Pancreas (tissue), 10 donors: ENCODE measurements around the gene STARD4. TPM values are rescaled to one million over a fixed set of nuclear protein-coding genes. Genes with fewer than 3 reads are reported as not detected.
A peak's percentile ranks its signal among the peaks of the same experiment; 100 is the strongest.

Source experiments
- ATAC-seq, 4 donors: fragments of 200-7000 bp; cut with Tn5 transposase; one replicate each; pipeline versions ENCODE4 v1.8.0 to v1.9.1; 2020; ENCODE audit warnings: mild to moderate bottlenecking in 4 of 4, moderate library complexity in 4 of 4
- DNase-seq, 6 donors: peaks; one replicate each; pipeline ENCODE4 v3.0.0-alpha.2; 2020
- FAIRE-seq: peaks from 2 replicates; lab custom pipeline; 2012; peaks lifted over from hg19 to GRCh38; lab: Jason Lieb, UNC
- H3K27ac ChIP-seq, 4 donors: fragments of 200-600 bp; sonication (generic); 1 replicate in 3 of 4; 2 replicates in 1 of 4; pipeline versions ENCODE4 v1.5.0 to v1.8.0; 2020
- H3K27me3 ChIP-seq, 4 donors: fragments of 200-600 bp; one replicate each; pipeline ENCODE4 v1.8.0; 2021
- H3K36me3 ChIP-seq, 3 donors: fragments of 200-600 bp; sonication (generic) in 1 of 3; one replicate each; pipeline versions ENCODE4 v1.5.0 to v1.8.0; 2020 to 2021
- H3K4me1 ChIP-seq, 3 donors: fragments of 200-600 bp; one replicate each; pipeline ENCODE4 v1.8.0; 2021
- H3K4me3 ChIP-seq, 4 donors: fragments of 200-600 bp; sonication (generic) in 2 of 4; one replicate each; pipeline versions ENCODE4 v1.5.0 to v1.8.0; 2020 to 2021
- H3K9me3 ChIP-seq, 4 donors: fragments of 200-600 bp; one replicate each; pipeline ENCODE4 v1.8.0; 2021
- WGBS, 2 donors: extraction: QIAGEN DNeasy Blood & Tissue Kit; methylation state at CpG; one replicate each; pipeline ENCODE4 v1.1.7; 2013; 5-methylcytosine and 5-hydroxymethylcytosine counted together
- intact Hi-C, 3 donors: fragments of 100-400 bp; cut with DNase I; formaldehyde crosslinking; loops; one replicate each; pipeline versions ENCODE4 v1.11.1 to v1.14.2; 2022
- polyA plus RNA-seq, 2 donors: library from polyadenylated mRNA; stranded (reverse); fragments of 200-250 nt; gene quantifications; one replicate each; pipeline ENCODE4 v1.2.3, GENCODE V29; 2013
- total RNA-seq, 6 donors: library from RNA; stranded (reverse); fragmentation: NEBNext Ultra II Directional in 4 of 6; extraction: Animal tissue kit (Norgen Biotek cat#: 25700) in 4 of 6; gene quantifications; one replicate each; pipeline versions ENCODE4 v1.2.1 to v1.2.4, GENCODE V29; 2021 to 2023
- TF ChIP-seq, protein P1 (sequence below), 4 donors: fragments of 200-600 bp; sonication (generic) in 3 of 4; IDR thresholded peaks; one replicate each; pipeline versions ENCODE4 v1.5.0 to v1.8.0; 2021; ENCODE audit warnings: antibody characterized with exemption in 4 of 4
- donor health status: healthy with polysubstance abuse.
- donor health status: DM: no; HTN: no; CAD: no; lungs with moderate emphysema.
- donor health status: DM: no; HTN: no; CAD: no.
- donor health status: control.
- donor health status: control.
- donor health status: Bipolar disorder and iron deficiency.
- donor health status: DM: yes; HTN: yes; CAD: no.
- donor health status: DM: no; HTN: no; CAD: no.
- donor health status: DM: no; HTN: no; CAD: no.
- donor health status: DM: yes; HTN: yes; CAD: no.

STARD4 gene
- total and polyA plus RNA-seq, 8 donors, result 1.4 to 7.1 (median 3.3) TPM

- DNase-seq, result no peak
- H3K4me1 ChIP-seq, result peaks cover 0 to 8% (median 0%) of the 10 kb centered on the region in 3 donors
- no peaks in the 10 kb centered on the region for H3K27me3 ChIP-seq
- no peak for ATAC-seq
- 1 to 4% methylated on average over 2 of the region's 2 CpGs for WGBS, 2 donors
- H3K9me3 ChIP-seq, result no peaks in the 10 kb centered on the region
- intact Hi-C loops, result no loop called here
- peak overlapping the region; percentile 72 to 84 (median 74) for H3K4me3 ChIP-seq
- FAIRE-seq, result no peak
- TF ChIP-seq, protein P1, sequence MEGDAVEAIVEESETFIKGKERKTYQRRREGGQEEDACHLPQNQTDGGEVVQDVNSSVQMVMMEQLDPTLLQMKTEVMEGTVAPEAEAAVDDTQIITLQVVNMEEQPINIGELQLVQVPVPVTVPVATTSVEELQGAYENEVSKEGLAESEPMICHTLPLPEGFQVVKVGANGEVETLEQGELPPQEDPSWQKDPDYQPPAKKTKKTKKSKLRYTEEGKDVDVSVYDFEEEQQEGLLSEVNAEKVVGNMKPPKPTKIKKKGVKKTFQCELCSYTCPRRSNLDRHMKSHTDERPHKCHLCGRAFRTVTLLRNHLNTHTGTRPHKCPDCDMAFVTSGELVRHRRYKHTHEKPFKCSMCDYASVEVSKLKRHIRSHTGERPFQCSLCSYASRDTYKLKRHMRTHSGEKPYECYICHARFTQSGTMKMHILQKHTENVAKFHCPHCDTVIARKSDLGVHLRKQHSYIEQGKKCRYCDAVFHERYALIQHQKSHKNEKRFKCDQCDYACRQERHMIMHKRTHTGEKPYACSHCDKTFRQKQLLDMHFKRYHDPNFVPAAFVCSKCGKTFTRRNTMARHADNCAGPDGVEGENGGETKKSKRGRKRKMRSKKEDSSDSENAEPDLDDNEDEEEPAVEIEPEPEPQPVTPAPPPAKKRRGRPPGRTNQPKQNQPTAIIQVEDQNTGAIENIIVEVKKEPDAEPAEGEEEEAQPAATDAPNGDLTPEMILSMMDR (IDR thresholded peaks at IDR 0.05), result no peak
- H3K27ac ChIP-seq, result no peak overlapping the region
- H3K36me3 ChIP-seq, result no peaks in the 10 kb centered on the region
Observed at GRCh38 chr5:111511174-111511830, 1.0 kb downstream of the STARD4 start.

DNA sequence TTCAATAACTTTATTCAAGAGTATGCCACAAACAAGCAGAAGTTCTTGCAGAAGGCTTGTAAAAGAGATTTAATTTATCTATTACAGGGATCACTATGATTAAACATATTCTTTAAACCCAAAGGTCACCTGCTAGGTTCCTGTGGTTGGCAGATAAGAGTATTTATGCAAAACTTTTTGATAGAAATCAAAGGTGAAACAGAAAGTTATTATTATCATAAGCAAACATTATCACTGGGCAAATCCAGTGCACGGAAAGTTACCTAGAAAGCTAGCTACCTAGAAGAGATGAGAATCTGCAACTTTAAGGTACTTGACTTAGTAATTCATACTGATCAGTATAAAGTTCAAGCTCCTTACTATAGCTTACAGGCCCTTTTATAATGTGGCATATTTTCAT lies 3.2 kb downstream of the STARD4 start:
- ATAC-seq, result no peak
- Histone ChIP-seq H3K4me3 (no peak overlapping the region), H3K36me3 (no peaks in the 10 kb centered on the region), H3K4me1 (peaks cover 0 to 8% (median 0%) of the 10 kb centered on the region in 3 donors), H3K27me3 (no peaks in the 10 kb centered on the region), H3K9me3 (no peaks in the 10 kb centered on the region), H3K27ac (no peak overlapping the region)
- intact Hi-C loops, result no loop called here
- WGBS, 2 donors, result 13 to 18% methylated on average over 1 of the region's 1 CpG
- TF ChIP-seq, protein P1 (IDR thresholded peaks at IDR 0.05), result no peak
- no peak for FAIRE-seq
- no peak for DNase-seq

GRCh38 chr5:111507276-111507675 lies 5.1 kb downstream of the STARD4 start:
- no peak for DNase-seq
- Histone ChIP-seq H3K4me1 (peaks cover 0 to 8% (median 0%) of the 10 kb centered on the region in 3 donors), H3K27me3 (no peaks in the 10 kb centered on the region), H3K4me3 (no peak overlapping the region), H3K9me3 (no peaks in the 10 kb centered on the region), H3K36me3 (no peaks in the 10 kb centered on the region), H3K27ac (no peak overlapping the region)
- WGBS, 2 donors, result 77 to 84% methylated on average over 4 of the region's 4 CpGs
- TF ChIP-seq, protein P1 (IDR thresholded peaks at IDR 0.05), result no peak
- no peak for ATAC-seq
- intact Hi-C loops, result no loop called here
- FAIRE-seq, result no peak

DNA sequence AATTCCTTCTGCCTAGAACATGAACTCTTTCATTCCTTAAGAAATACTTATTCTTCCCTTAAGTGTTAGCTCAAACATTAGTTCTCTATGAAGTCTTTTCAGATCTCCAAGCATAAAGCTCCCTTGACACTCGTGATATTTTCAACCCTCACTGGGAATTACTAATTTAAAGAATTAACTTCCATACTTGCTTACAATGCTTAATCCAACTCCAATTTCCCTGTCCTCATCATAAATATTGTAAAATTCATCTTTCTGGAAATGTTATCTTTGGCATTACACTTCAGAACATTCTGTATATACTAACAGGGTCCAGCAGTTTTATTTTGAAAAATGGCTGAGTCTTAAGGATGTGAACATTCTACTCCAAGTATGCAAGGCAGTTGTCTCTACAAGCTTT lies 7.2 kb downstream of the STARD4 start:
- intact Hi-C loops, result no loop called here
- Histone ChIP-seq H3K4me3 (no peak overlapping the region), H3K27ac (no peak overlapping the region), H3K4me1 (no peaks in the 10 kb centered on the region), H3K36me3 (no peaks in the 10 kb centered on the region), H3K9me3 (no peaks in the 10 kb centered on the region), H3K27me3 (no peaks in the 10 kb centered on the region)
- WGBS, 2 donors, result 81 to 93% methylated on average over 1 of the region's 1 CpG
- ATAC-seq, result no peak
- FAIRE-seq, result no peak
- TF ChIP-seq, protein P1 (IDR thresholded peaks at IDR 0.05), result no peak
- no peak for DNase-seq

- intact Hi-C loops, result no loop called here
- no peaks in the 10 kb centered on the region for H3K4me1 ChIP-seq
- FAIRE-seq (no peak), ATAC-seq (no peak), DNase-seq (no peak)
- TF ChIP-seq, protein P1 (IDR thresholded peaks at IDR 0.05), result no peak
- H3K9me3 ChIP-seq, result no peaks in the 10 kb centered on the region
- no peak overlapping the region for H3K27ac ChIP-seq
- no peaks in the 10 kb centered on the region for H3K36me3 ChIP-seq
- no peak overlapping the region for H3K4me3 ChIP-seq
- H3K27me3 ChIP-seq, result no peaks in the 10 kb centered on the region
Observed at GRCh38 chr5:111502956-111503355, 9.4 kb downstream of the STARD4 start.
